Putamen (tissue), 1 donor: ENCODE data around the gene HSPA14.
"Not testable (repeated sequence)": the region's sequence is repeated elsewhere in the genome, so short reads cannot be mapped to it uniquely, and the experiment has no call there.

Experiments
- DNase-seq: peaks from one replicate; pipeline ENCODE4 v3.0.0-alpha.2; 2016; ENCODE audit warnings: low spot score

The HSPA14 gene, protein sequence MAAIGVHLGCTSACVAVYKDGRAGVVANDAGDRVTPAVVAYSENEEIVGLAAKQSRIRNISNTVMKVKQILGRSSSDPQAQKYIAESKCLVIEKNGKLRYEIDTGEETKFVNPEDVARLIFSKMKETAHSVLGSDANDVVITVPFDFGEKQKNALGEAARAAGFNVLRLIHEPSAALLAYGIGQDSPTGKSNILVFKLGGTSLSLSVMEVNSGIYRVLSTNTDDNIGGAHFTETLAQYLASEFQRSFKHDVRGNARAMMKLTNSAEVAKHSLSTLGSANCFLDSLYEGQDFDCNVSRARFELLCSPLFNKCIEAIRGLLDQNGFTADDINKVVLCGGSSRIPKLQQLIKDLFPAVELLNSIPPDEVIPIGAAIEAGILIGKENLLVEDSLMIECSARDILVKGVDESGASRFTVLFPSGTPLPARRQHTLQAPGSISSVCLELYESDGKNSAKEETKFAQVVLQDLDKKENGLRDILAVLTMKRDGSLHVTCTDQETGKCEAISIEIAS

GRCh38 chr10:14837757-14838581 lies at the start of gene HSPA14, which contains the start of the genes CDNF and MSANTD7:
TSS of gene HSPA14 (plus strand) at chr10:14838306. CDS start at chr10:14838403, 97 bp downstream.
TSS of gene CDNF (minus strand) at chr10:14838037. CDS start at chr10:14837946, 91 bp downstream.
TSS of gene MSANTD7 (plus strand) at chr10:14838306. CDS start at chr10:14842285, 3,979 bp downstream.
- peak; percentile 99 for DNase-seq

DNA sequence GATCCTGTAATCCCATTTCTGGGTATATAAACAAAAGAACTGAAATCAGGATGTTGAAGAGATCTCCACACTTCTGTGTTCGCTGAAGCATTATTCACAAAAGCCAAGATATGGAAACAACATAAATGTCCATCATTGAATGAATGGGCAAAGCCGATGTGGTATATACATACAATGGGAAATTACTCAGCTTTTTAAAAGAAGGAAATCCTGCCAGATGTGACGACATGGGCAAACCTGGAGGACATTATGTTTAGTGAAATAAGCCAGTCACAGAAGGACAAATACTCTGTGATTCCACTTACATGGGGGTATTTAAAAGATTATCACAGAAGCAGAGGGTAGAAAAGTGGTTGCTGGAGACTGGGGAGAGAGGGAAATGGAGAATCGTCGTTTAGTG lies 39.5 kb upstream of the HSPA14 start:
- no peak for DNase-seq

DNA sequence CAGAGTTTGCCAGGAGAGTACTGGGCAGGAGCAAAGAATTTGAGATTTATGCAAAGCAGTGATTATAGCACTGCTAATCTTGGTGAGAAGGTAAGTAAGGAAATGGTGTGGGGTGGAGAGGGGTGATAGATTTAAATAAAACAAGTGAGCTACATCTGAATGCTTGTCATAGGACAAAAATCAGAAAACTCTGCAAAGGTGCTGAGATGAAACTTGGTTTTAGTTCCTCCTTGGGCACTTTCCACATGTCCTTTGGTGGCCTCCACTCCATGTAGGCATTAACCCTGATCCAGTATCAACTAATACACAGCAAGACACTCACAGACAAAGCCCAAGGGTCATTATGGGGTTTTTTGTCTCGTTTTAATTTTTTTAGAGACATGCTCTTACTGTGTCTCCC lies 37.7 kb upstream of the HSPA14 start:
- DNase-seq, result no peak

DNA sequence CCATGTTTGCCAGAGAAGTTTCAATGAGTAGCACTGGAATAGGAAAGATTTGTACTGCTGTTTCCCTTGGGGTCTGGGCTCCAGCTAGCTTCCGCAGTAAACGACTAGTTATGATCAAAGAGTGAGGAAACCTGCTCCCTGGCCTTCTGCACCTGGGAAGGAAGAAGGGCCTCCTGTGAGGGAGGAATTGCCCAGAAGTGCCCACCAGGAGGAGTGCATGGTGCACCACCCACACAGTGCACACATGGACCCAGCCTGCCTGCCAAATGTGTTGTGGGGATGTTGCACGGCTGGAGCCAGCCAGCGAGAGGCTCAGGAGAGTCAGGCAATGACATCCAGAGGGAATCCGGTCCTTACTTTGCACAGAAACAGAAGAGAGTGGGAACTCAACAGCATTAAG lies 36.4 kb upstream of the HSPA14 start:
- DNase-seq, result no peak

DNA sequence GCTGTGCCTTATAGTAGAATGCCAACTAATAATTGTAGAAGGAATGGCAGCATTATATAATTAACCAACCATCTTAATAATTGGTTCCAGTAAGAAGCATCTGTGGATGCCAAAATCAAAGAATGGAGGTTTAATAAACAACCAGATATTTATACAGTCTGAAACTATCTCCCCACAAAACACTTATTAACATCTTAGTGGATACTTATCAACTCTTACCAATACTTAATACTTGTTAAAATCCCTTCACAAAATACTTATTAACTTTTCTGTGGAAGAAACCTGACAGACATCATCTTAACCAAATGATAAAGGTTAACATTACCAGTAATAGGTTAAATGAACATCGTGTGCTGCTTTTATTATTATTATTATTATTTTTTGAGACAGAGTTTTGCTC lies 34.3 kb upstream of the HSPA14 start:
- DNase-seq, result no peak

DNA sequence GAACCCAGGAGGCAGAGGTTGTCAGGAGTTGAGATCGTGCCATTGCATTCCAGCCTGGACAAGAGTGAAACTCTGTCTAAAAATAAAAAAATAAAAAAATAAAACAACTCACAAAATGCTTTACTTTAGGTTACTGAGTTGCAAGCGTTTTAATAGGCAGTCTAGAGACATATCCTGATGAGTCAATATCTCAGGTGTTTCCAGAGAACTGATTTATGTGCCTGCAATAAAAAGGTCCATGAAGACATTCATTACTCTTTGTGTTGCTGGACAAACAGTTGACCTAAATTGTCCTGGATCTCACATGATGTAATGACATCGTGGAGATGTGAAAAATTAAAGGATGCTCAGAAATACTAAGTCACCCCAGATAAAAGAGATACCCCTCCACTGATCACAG lies 31.8 kb upstream of the HSPA14 start:
- no peak for DNase-seq

DNA sequence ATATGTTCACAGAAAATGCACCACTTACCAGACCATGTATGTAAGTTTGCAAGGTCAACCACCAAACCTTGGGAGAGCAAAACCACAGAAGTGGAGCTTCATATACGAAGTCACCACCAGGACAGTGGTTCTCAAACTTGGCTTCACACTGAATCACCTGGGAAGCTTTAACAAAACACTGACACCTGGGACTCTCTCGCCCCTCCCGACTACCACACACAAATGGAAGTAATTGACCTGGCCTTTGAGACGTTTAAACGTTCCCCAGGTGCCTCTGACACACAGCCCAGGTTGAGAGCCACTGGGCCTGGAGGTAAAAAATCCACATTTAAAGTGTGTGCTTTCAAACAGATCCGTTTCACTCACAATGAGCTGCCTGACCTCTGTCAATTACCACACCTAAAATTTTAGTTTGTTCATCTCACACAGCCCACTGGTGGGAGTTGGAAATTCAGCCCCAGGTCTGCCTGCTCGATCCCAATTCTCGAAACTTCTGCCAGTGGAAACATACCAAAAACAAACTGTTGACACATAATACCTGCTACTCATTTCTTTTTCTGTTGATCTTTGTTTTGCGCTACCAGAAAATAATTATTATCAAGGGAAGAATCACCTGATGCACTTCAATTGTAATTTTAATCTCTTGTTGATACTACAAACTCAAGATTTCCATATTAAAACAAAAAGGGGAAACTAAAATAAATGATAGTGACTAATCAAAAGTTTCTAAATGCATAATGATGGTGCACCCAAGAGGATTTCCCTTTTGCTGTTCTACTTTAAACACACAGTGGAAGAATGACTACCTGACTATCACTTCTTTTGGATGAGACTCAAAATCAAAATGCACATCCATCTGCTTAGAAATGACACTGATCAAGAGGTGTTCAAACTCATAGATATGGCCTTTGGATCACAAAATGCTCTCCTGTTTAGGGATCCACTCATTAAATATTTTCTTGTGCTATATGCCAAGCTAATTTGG lies 26.8 kb upstream of the HSPA14 start:
- no peak for DNase-seq

- DNase-seq, result no peak
Measured at GRCh38 chr10:14812271-14812670, 25.8 kb upstream of the HSPA14 start.

DNA sequence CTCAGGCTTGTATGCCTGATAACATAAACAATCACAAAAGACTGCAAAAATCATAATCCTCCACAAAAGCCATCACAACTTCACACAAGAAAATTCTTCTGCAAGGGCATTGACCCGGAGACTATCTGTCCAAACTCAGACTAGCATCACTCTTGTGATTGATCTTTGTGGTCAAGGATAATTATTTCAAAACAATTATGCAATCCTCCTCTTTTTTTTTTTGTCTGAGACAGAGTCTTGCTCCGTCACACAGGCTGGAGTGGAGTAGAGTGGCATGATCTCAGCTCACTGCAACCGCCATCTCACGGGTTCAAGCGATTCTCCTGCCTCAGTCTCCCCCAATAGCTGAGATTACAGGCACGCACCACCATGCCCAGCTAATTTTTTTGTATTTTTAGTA lies 22.4 kb upstream of the HSPA14 start:
- no peak for DNase-seq

DNA sequence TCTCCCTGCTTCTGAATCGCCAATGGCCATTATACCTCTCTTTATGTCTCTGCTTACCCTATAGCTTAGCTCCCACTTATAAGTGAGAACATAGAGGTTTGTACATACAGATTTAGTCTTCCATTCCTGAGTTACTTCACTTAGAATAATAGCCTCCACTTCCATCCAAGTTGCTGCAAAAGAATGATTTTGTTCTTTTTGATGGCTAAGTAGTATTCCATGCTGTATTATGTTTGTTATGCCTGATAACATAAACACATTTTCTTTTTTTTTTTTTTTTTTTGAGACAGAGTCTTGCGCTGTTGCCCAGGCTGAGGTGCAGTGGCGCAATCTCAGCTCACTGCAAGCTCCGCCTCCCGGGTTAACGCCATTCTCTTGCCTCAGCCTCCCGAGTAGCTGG lies 21.4 kb upstream of the HSPA14 start:
- not testable (repeated sequence) for DNase-seq

DNA sequence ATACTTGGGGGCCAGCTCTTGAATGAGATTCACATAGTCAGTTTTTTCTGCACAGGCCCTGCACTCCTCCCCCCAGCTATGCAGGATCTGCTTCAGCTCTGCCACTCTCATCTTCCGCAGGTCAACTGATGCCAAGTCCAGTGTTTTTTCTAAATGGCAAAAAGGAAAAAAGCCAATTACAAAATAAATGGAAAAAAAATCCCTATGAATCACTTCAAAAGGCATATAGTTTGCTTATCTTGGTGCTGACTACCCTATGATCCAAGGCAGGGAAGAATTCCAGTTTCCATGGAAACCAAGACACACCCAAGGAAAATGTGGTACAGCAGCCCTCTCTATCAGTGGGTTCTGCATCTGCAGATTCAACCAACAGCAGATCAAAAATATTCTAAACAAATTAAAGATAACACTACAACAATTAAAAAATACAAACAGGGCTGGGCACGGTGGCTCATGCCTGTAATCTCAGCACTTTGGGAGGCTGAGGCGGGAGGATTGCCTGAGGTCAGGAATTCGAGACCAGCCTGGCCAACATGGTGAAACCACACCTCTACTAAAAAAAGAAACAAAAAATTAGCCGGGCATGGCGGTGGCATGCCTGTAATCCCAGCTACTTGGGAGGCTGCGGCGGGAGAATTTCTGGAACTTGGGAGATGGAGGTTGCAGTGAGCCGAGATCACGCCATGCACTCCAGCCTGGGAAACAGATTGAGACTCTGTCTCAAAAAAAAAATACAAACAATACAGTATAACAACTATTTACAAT lies 17.9 kb upstream of the HSPA14 start:
- DNase-seq, result peak; percentile 38

GRCh38 chr10:14820775-14821154 lies 17.3 kb upstream of the HSPA14 start:
- DNase-seq, result no peak

GRCh38 chr10:14821635-14822375 lies 16.3 kb upstream of the HSPA14 start:
- no peak for DNase-seq

GRCh38 chr10:14822879-14823755 lies 15.0 kb upstream of the HSPA14 start:
- peak; percentile 23 for DNase-seq

- DNase-seq, result no peak
Measured at GRCh38 chr10:14823966-14824365, 14.1 kb upstream of the HSPA14 start.

GRCh38 chr10:14826076-14826829 lies 11.9 kb upstream of the HSPA14 start:
- DNase-seq, result no peak

DNA sequence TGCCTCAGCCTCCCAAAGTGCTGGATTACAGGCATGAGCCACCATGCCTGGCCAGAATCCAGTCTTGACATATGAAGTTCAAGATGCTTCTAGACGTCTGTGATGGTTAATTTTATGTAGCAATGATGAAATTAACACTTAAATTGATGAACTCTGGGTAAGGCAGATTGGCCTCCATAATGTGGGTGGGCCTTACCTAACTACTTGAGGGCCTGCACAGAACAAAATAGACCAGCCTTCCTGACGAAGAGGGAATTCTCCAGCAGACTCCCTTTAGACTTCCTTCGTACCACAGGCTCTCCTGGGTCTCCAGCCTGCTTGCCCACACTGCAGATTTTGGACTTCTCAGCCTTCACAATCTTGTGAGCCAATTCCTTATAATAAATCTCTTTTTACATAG lies 5.0 kb upstream of the HSPA14 start:
- no peak for DNase-seq

- DNase-seq, result peak; percentile 9
Measured at GRCh38 chr10:14836208-14836607, 1.9 kb upstream of the HSPA14 start.
